NCI-H82 treated with DMSO at 0.1 percent for 48 hours (cell line): ENCODE measurements around the gene PPP1R7.

Source experiments
- DNase-seq: peaks from one replicate; lab custom pipeline; 2025; ENCODE audit not compliant: unreplicated experiment; lab: John Stamatoyannopoulos, UW

The PPP1R7 gene

DNA sequence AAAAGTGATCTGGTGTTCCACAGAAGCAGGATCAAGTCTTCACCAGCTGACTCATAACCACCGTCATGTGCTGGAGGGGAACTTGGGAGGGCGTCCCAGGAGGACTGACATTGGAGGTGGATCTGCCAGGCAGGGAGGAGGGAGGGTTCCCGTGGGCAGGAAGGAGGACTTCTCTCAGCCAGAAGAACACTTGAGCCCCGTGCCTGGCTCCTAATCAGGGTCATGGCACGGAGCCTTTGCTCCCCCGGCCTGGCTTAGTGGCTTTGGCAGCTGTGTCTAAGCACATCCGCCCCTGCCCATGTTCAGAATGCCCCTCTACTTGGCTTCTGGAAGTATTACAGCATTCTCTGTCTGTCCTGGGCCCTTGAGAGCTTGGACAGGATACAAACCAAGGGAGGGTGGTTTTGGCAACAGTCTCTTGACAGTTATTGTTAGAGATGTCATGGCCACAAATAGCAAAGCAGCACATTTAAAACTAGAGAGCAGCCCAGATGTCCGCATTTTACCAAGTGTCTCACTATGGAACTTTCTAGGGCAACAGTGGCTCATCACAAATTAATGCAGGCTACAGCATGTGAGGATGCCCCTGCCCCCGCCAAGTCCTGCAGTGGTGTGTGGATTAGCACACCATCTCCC lies 11.5 kb downstream of the PPP1R7 start:
- DNase-seq: no peak

DNA sequence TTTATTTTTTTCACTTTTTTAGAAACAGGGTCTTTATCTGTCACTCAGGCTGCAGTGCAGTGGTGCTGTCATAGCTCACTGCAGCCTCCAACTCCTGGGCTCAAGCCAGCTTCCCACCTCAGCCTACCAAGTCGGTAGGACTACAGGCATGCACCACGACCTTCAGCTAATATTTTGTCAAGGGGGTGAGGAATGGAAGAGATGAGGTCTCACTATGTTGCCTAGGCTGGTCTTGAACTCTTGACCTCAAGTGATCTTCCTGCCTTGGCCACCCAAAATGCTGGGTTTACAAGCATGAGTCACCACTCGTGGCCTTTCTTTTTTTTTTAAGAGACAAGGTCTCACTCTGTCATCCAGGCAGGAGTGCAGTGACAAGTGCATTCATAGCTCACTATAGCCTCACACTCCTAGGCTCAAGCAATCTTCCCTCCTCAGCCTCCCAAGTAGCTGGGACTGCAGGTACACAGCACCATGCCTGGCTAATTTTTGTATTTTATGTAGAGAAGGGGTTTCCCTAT lies 13.4 kb downstream of the PPP1R7 start:
- DNase-seq: no peak

GRCh38 chr2:241168366-241168765 lies 18.1 kb downstream of the PPP1R7 start:
- DNase-seq: no peak

DNA sequence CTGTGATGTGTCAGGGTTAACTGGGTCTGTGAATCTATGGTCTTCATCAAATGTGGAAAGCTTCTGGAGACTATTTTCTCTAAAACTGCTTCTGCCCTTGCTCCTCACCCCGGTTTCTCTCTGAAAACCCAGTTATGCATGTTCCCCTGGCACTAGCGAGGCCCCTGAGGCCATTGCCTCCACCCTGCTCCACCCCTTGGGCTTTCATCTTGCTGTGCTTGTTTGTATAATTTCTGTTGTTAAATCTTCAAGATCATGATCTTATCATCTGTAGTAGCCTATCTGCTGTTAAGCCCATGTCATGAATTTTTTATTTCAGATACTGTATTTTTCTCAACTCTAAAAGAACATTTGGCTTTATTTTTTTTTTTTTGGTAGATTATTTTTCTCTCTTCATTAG lies 23.3 kb downstream of the PPP1R7 start:
- DNase-seq: no peak

- no peak for DNase-seq
Observed at GRCh38 chr2:241177526-241178334, 27.5 kb downstream of the PPP1R7 start.

- DNase-seq: no peak
Observed at GRCh38 chr2:241178961-241179360, 28.7 kb downstream of the PPP1R7 start.

DNA sequence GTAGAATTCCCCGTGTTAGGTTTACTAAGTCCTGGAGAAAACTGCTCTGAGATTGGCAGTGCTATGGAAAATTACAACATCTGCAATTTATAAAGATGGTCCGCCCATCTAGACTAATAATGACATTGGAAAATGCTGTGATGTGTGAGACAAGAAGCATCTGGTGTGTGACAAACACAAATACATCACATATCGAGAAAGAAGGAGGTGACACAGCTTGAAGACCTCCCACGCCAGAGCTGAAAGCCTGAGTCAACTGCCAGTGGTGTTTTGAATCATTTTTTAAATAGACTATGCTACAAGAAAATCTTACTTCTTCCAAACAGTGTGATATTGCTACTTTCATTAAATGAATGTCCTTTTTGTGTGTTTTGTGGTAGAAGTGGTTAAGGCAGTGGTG lies 29.6 kb downstream of the PPP1R7 start:
- no peak for DNase-seq

GRCh38 chr2:241180495-241180894 lies 30.2 kb downstream of the PPP1R7 start:
- no peak for DNase-seq

DNA sequence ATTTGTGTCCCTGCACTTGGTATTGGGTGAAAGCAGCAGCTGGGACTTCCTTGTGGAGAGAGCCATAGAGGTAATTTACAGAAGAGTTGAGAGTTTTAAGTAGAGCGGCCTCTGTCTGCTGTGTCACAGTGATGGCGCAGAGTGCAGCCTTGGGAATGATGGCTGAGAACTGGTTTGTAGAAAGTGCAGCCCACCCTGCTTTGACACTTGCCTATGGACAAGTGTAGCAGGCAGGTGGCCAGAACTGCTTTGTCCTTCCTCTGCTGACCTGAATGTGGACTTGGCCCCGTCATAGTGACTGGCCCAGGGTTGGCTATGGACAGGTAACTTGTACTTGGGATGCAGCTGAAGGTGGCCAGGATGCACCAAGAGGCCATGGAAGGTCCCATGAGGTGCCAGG lies 31.9 kb downstream of the PPP1R7 start:
- no peak for DNase-seq

DNA sequence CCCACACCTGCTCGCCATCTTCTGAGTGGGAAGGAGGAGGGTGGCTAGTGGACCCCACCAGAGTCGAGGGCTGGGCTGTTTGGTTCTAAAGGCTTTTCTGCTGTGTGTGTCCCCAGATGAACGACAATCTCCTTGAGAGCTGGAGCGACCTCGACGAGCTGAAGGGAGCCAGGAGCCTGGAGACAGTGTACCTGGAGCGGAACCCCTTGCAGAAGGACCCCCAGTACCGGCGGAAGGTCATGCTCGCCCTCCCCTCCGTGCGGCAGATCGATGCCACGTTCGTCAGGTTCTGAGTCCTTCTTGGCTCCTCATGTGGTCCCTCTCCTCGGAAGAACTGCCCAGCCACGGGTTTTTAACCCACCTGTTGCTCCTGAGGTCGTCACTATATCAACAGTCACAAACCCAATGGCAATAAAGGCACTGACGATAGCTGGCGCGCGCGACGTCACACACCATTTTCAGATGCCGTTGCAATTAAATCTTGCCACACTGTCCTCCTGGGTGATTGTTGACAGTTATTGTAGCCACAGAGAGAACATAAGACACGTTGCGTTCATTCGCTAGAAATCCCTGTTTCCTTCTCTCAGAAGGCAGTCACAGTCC lies 32.4 kb downstream of the PPP1R7 start:
- no peak for DNase-seq

DNA sequence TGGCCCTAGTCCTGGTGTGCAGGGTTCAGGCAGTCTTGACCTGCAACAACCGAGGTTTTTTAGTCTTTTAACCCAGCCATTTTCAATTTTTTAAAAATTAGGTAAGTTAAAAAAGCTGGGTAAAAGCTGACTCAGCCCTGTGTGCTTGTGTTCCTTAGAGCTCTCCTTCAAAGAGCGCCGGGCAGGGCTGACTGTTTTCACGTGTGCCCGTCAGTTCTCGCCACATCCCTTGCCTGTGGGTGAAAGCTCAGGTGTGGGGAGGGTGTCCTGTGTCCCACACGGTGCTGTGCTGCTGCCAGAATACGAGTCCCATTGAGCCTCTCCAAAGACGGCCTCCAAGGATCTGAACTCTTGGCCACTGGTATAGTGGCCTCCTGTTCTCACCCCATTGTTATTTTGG lies 33.0 kb downstream of the PPP1R7 start:
- no peak for DNase-seq

DNA sequence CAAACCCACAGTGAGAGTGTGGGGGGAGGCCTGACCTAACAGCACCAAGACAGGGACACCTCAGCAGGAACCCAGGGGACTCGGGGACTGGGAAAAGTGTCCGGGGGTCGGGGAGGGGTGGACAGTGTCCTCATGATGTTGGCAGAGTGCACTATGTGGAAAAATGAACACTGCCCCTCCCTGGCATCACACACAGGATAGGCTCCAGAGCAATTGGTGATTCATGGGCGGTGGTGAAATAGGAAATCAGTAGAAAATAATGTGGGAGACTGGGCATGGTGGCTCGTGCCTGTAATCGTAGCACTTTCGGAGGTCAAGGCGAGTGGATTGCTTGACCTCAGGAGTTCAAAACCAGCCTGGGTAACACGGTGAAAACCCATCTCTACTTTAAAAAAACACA lies 34.6 kb downstream of the PPP1R7 start:
- no peak for DNase-seq

DNA sequence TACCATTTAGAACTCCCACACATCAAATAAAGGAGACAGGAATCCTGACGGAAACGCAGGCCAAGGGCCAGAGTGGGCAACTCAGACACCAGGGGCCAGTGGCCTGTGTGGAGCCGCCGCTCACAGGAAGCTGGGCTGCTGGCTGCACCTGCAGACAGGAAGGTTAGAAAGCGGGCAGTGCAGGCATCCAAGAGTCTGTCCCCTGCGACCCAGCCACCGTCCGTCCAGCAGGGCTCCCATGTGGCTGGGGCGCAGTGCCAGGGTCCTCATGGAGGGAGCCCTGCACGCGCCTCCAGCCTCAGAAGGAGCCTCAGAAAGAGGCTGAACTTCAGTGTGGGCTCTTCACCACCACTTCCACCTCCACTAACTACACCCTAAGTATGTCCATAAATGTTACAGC lies 35.7 kb downstream of the PPP1R7 start:
- DNase-seq: no peak

GRCh38 chr2:241187101-241187917 lies 37.0 kb downstream of the PPP1R7 start:
- no peak for DNase-seq

GRCh38 chr2:241187918-241188234 lies 37.6 kb downstream of the PPP1R7 start:
- no peak for DNase-seq

- DNase-seq: no peak
Observed at GRCh38 chr2:241188361-241189092, 38.3 kb downstream of the PPP1R7 start, which contains the start of gene ANO7. Gene ANO7, plus strand, starts transcription at chr2:241188677. Its CDS starts 1,387 bp downstream, at chr2:241190064.

GRCh38 chr2:241189093-241189855 lies 39.0 kb downstream of the PPP1R7 start:
- DNase-seq: no peak

- no peak for DNase-seq
Observed at GRCh38 chr2:241189856-241190201, 39.6 kb downstream of the PPP1R7 start.

DNA sequence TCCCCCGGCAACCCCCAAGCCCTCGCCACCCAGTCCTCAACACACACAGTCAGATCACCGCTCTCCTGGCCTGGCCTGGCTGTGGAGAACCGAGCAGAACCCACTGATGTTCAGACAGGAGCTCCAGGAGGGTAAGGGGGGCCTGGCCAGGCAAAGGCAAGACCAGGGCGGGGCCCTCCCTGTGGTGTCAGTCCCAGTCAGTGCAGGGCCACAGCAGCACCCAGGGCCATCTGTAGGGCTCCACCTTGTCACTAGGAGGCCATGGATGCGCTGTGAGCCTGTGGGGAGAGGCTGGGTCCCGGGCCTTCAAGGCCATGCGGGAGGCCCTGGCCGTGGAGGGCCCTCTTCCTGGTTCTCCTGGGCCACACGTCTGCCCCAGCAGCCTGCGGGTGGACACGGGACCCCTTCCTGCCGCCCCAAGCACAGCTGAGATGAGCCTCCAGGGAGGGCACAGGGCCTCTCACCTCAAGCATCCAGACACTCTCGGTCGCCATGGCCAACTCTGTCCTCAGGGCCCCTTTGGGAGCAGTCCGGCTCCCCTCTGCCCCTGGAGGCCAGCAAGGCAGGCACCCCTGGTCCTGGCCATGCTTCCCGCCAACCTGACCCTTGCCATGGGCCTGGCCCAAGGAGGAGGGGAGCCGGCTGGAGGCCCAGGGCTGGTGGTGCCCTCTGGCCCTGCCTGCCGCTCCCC lies 40.2 kb downstream of the PPP1R7 start:
- no peak for DNase-seq
